Stimulated activated CD8-positive, alpha-beta memory T cell treated with anti-CD3 and anti-CD28 coated beads, Interleukin-4, amount 100 ng/mL, for 1 hour (primary cell): ENCODE measurements around the gene GBA2.
A peak's percentile ranks its signal among the peaks of the same experiment; 100 is the strongest.

Source experiments
- DNase-seq, 2 donors: peaks; one replicate each; pipeline ENCODE4 v3.0.0-alpha.2; 2020; ENCODE audit warnings: low read depth in 2 of 2, low spot score in 1 of 2

The GBA2 gene

DNA sequence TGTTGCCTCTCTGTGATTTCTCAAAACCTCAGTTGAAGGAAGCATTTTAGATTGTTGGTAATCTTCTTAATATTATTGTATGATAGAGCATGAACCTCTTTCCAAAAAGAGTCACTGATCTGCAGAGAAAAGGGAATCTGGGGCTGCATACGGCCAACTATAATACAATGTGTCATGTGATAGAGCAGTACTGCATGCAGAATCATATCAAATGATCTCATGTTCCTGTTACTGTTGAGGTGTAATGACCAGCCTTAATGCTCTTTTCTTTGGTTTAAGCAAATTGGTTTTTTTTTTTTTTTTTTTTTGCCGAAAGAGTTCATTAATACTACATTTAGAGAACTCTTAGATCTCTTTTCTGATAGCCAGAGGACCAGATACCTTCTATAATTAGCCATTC is 18.0 kb upstream of the GBA2 start:
- DNase-seq = no peak

DNA sequence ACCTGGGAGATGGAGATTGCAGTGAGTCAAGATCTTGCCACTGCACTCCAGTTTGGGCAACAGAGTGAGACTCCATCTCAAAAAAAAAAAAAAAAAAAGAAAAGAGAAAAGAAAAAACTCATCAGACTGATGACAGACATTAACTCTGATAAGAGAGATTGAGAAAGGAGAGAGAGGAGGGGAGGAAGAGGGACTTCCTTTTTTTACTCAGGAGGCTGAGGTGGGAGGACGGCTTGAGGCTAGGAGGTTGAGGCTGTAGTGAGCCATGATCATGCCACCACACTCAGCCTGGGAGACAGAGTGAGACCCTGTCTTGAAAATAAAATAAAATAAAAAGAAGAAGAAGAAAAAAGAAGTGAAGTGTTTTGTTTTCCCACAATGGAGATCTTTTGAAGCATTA is 14.8 kb upstream of the GBA2 start:
- DNase-seq = no peak

DNA sequence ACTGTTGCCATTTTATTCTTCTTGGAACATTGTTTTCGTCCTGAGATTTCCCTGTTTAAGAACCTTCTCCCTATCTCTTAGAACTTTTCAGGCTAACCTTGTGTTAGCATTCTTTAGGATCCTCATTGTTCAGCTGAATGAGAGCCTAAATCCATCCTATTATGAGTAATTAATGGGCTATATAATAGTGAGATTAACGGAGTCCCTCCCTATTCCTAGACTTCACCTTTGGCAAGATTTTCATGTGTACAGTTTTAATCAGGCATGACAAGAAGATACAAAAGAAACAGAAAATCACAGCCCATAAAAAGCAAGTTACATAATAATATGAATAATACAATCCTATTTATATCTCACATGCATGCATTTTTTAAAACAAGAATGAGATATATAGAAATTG is 14.2 kb upstream of the GBA2 start:
- DNase-seq = no peak

DNA sequence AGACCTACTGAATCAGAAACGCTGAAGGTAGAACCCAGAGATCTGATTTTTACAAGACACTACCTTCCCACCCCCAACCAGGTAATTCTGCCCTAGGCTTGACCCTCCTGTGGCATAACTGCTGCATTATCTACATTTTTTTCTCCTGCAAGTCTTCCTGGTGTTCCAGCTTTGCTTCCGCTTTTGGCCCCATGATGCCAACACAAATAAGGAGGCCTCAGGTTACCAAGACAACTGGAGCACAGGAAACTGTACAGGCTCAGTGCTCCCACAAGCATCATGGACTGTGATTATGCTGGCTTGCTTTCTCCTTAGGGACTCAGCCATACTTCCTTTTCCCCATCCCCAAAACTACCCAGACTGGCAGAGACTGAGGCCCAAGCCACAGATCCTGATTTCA is 11.6 kb upstream of the GBA2 start:
- DNase-seq = no peak

DNA sequence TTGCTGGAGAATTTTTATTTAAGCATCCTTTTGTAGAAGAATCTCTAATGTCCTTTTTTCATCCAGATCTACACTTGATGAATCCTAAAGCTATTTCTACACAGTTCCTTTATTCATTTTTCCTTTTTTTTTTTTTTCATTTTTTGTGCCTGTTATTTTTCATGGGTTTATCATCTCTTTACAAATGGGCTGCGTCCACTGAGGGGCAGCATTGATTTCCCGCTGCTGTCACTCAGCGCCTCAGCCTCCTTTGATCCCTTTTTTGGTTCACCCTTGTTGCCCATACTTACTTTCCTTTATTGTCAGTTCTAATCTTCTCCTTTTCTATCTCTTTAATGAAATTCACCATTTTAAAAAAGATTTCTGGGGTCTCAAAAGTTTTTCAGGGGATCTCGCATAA is 10.8 kb upstream of the GBA2 start:
- DNase-seq = no peak

DNA sequence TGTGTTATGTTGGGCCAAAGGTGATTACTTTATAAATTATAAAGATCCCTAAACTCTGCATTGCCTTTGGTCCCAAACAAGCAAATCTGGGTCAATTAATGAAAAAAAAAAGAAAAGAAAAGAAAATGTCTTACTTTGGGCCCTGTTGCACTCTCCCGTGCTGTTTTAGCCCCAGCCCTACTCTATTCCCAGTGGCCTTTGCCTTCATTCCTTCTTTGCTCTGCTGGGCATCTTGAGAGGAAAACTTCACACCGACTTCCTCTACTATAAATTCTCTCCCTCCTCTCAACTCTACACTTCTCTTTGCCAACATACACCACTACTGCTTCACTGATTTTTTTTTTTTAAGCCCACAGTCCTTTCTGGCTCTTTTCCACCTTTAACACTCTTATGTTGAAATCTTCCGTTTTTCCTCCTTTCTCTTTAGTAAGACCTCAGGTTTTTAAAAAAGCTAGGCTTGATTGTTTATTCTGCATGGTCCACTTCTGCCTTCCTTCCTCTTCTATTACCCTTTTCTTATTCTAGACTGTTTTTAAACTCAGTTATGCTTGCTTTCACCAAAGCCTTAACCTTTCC is 9.5 kb upstream of the GBA2 start:
- no peak for DNase-seq

DNA sequence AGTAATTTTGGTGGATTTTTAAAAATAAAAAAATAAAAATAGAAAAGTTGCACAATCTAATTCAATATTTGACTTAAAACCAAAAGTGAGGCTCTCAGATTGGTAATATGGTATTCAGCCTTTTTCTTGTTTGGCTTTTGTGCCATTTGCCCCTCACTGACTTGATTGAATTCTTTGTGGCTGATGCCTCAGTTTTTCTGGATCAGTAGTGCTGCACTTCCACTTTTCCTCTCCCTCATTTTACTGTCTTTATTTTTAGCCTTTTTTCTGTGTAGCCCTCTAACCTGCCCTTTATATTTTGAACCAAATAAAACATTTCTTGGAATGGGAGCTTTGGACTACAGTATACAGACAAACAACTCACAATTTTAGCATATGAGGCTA is 8.9 kb upstream of the GBA2 start:
- no peak for DNase-seq

DNA sequence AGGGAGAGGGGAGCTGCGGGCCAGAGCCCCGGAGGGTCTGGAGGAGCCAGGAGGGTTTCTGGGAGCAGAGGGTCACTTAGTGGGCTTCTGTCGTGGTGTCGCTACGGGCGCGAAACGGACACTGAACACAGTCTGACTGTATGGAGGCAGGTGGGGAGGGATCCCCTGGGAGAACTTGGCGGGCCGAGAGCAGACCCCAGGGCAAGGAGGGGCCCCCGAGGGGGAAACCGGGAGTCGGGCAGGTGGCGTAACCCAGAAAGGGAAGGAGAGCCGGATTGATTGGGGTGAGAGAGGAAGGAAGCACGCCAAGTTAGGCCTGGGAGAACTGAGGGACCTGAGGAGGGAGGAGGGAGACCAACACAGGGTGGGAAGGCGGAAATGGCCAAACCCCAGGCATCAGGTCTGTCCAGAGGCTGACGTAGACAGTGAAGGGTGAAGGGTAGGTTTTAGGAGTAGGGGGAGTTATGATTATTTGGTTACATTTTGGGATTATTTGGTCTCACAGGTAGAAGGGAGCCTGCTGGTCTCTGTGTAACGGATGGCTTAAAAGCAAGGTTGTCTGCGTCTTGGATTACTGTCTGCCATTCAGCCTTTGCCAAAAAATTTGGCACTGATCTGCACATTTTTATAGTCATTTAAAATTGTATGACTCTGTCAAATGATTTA is 8.3 kb upstream of the GBA2 start:
- no peak for DNase-seq

DNA sequence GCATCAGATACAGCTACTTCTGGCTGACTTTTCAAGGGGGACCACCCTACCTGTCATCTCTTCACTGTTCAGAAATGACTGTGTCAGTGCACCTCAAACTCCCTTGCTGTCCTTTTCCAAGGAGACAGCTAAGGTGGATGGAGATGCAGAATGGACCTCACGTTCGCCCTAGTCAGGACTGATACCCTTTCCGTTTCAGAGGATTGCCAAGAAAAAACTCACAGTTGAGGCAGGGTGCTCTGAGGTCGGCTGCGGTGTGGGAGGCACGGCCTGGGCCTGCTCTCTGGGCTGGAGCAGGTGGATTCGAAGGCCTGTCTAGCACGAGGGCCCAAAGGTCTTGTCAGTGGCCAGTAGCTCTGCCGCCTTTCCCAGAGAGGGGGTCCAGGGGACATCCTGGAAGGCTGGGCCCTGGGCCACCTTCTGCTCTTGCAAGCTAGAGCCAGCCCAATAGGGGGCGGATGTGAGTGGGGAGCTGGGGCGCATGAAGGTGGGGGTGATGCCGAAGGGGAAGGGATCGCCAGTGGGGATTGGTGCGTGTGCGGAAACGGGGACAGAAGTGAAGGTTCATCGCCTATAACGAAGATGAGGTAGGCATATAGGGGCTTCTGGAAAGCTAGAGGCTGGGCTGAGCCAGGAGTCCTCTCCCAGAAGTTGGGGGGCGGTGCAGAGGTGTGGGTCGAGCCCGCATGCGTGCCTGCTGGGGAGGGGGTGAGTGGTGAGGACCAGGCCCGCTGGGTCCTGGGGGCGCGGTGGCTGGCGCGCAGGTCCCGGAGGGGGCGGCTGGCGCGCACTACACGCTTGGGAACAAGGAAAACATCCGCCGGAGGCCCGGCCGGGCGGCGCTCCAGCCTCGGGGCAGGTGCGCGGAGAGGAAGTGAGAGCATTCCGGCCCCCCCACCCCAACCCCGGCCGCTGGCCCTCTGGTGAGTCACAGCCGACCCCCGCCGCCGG is 7.5 kb upstream of the GBA2 start:
- peak; percentile 58 to 60 for DNase-seq

DNA sequence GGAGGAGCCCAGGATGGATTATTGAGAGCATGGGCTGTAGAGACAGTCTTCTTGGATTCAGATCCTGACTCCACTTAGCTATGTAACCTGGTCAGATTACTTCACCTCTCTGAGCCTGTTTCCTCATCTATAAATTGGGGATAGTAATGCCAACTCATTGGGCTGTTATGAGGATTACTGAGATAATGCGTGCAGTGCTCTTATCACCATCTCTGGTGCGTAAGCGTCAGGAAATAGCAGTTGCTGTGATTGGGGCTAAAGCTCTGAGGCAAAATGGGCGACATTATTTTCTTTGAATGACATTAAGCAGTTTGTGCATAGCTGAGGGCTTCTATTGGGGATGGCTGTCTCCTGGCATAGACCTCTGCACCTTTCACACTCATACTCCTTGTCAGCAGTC is 6.0 kb upstream of the GBA2 start:
- DNase-seq = no peak

DNA sequence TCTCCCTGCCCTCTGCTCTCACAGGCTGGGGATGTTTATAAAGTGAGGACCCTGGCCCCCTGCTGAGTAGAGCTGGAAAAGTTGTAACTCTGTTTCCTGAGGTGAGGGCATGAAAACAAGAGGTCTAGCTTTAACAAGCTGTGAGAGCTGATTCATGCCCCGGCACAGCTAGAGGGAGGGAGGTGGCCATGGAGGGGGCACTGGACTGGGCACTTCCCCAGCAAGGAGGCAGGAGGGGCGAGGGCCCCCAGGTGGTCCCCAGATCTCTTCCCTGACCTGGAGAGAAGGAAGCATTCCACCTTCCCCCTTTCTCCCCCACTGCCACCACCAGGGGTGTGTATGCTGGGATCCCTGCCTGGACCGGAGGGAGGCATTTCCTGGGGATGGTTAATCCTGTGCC is 5.2 kb upstream of the GBA2 start, which contains the start of gene MSMP:
MSMP (minus strand) TSS at position 13 of the 400 bp plus-strand sequence. CDS start 147 bp downstream, outside the sequence.
- DNase-seq = no peak

DNA sequence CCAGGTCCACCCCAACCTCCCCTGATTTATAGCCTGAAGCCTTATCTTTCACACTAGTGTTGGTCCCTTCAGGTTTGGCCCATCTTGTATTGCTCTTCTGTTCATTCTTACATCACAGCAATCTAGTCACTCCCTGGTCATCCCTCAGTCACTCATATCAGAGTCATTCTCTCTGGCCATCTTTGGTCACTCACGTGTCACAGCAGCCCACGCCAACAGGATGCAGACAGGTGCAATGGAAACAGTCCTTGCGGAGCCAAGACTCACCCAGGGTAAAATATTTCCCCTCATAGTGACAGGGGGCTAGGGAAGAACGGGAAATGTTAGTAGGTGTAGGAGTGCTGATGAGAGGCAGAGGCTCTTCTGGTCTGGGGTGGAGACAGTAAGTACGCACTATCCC is 4.4 kb upstream of the GBA2 start:
- DNase-seq = no peak

DNA sequence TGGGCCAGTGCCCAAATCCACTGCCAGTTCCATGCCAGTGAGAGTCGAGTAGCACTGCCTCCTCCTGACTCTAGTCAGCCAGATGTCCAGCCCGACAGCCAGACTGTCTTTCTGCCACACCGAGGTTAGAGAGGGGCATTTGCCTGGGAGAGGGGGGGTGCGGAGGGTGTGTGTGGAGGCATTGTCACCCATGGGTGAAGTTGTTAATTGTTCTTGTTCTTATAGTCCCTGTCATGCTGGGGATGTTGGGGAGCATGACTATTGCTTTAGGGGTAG is 1.2 kb upstream of the GBA2 start:
- DNase-seq = no peak

DNA sequence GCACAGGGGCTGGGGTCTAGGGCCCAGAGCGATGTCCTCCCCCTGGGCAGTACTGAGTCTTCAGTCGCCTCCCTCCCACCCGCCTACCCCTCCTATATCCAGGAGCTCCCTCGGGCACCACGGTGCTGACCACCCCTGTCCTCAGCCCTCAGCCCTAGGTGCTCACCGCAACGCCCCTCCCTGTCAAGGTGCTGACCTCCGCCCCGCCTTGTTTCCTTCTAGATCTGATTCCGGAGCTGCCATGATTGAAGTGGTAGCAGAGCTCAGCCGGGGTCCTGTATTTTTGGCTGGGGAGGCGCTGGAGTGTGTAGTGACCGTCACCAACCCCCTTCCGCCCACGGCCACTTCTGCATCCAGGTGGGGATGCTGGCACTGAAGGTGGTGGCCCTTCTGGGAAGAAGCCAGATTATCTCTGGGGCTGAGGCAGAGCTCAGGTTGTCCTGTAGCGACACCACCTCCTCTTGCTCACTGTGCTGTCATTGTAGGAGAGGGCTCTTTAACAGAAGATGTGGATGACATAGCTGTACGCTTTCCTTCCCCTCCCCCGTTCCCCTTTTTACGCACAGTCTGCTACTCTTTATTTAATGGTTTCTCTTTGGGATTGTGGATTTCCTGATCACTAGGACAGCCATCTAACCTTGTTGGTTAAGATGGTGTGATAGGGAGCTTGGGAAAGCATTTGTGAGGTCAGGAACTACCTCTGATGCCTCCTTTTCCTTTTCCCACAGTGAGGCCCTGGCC is 657 bp upstream of the GBA2 start:
- no peak for DNase-seq

DNA sequence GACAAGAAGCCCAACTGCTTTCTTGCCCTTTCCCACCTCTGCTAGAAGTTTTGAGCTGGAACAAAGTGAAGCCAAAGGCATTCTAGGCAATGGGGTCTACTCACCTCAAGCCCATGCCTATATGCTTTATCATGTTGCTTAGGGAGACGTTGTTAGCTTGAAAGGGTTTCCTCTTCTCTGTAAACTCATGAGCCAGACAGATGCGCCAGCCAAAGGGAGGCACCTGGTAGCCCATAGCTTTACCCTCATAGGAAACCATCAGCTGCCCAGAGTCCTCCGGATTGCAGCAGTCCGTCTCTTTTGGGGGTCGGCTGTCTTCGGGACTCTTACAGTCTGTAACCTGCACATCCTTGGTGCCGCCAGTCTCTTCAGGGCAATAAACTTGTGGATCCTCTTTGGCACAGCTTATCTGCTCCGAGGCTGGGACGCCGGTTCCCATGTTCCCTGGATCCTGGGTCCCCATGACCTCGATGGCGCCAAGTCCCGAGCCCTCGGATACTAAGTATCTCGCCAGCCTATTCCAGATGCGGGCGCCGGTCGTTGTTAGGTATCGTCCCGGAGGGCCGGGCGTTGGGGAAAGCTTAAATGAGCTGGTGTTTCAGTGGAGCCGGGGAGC is 678 bp downstream of the GBA2 start:
- no peak for DNase-seq

DNA sequence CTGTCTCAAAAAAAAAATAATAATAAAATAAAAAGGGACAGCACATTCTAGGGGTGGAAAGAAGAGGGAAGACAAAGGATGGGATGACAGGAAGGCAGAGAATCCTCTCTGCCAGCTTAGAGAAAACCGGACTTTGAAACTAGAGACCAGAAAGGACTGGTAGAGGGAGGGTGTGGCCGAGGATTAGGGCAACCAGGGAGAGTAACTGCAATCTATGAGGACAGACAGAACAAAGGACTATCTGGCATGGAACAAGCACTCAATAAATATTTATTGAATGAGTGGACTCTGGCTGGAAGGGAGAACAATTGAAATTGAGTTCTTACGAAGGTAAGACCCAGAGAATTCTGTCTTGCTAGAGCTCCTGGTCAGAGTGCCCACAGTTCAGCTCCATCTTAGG is 2.4 kb downstream of the GBA2 start:
- DNase-seq = no peak

DNA sequence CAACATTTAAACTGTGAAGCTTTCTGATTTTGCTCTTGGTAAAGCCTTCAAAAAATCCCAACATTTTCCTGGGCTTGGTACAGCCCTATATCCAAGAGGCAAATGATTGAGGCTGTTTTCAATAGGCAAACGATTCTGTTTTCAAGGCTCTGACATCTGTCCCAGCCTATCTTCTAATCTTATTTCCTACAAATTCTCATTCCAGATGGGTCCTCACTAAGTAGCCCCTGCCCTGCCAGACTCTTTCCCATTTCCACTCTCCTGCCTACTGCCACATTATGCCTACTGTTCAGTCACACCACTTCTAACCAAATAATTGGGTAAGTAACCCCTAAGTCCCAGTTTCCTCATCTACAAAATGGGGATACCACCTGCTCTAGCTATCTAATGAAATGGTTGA is 3.5 kb downstream of the GBA2 start:
- DNase-seq = no peak

DNA sequence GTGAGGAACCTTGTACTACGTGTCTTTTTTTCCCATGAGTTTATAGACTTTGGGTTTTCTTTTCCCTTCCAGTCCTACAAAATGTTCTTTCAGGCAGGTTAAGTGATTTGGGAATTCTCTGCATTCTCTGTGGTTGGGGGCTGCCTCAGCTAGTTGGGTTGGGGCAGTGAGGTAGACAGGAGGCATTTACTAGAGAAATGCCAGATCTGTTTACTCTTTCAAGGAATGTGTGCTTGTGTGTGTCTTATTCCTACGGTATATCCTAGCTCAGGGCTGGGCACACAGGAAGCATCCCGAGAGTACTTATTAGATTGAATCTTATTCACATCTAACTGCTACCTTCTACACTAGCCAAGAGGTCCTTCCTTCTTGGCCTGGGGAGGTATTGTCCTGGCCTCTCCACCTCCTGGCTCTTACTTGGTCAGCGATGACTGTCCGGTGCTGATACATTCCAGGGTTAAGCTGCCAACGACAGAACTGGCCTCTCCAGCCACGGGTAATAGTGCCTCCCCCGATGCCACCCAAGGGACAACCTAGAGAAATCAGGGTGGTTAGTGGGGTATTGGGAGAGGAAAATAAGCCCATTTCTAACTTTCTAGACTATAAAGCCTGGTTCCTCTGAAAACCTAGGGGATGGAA is 5.0 kb downstream of the GBA2 start:
- DNase-seq = no peak

DNA sequence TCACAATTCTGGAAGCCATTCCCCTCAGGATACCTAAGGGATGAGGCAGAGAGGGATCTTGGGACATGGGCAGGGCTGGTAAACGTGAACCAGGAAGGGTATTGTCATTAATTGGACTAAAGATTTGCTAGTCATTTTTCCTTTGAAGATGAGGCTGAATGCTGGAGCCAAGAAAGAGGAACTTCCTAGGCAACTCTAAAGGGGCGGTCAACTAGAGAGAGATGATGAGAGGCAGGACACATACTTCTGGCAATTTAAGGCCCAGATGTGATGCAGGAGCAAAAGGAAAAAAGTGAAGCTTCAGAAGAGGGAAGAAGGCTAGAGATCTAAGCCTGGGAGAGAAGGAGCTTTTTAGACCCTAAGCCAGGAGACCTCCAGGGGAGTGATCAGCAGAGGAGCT is 5.6 kb downstream of the GBA2 start:
- DNase-seq = no peak

DNA sequence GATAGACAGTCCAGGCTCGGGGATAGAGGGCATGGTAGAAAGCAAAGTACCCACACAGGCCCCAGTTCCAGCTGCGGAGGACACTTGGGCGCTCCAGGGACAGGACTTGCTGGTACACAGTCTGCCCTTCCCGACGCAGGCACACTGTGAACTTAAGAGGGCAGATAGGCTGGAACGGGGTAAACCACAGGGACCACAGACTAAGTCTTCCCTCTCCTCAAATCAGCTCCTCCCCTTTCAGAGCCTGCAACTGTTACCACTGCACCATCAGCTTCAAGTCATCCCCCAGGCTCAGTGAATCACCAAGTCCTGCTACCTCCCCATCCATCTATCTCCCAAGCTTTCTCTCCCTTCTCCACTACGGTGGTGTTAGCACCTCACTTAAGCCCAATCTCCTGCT is 7.3 kb downstream of the GBA2 start:
- no peak for DNase-seq

DNA sequence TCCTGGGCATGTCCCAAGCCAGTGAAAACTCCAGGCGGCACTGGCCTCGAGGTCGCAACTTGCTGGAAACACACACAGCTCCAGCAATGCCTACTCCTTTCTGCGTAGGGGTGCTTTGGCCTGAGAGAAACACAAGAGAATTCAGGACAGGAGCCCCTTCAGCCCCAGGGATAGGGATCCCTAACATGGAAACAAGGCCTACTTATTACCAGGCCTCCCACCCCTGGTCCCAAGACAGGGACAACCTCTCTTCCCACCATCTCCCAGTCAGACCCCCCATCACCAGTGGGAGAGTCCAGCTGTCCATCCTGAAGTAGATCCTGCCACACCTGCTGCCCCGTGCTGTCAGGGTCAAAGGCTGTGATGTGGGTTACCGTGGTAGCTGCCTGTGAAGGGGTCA is 8.8 kb downstream of the GBA2 start:
- DNase-seq = no peak
